HG02798 (cell line): ENCODE results near the gene MAP2K3.
"Not testable (repeated sequence)": the region's sequence is repeated elsewhere in the genome, so short reads cannot be mapped to it uniquely, and the experiment has no call there.

Source experiments
- ATAC-seq: cut with Tn5 transposase; IDR thresholded peaks from one replicate; pipeline ENCODE4 v1.9.1; 2021; ENCODE audit warnings: mild to moderate bottlenecking; ENCODE audit not compliant: unreplicated experiment, poor library complexity

Gene MAP2K3

GRCh38 chr17:21294321-21295035, 10.0 kb downstream of the MAP2K3 start:
- ATAC-seq: no peak

- no peak for ATAC-seq
Observed at GRCh38 chr17:21295036-21295952, 10.8 kb downstream of the MAP2K3 start.

- no peak for ATAC-seq
Observed at GRCh38 chr17:21296097-21297025, 11.8 kb downstream of the MAP2K3 start.

GRCh38 chr17:21297026-21297520, 12.6 kb downstream of the MAP2K3 start:
- no peak for ATAC-seq

GRCh38 chr17:21297597-21297996, 13.1 kb downstream of the MAP2K3 start:
- no peak for ATAC-seq

- ATAC-seq: no peak
Observed at GRCh38 chr17:21298056-21298982, 13.8 kb downstream of the MAP2K3 start.

- no peak for ATAC-seq
Observed at GRCh38 chr17:21298983-21299519, 14.5 kb downstream of the MAP2K3 start.

- no peak for ATAC-seq
Observed at GRCh38 chr17:21299981-21300600, 15.6 kb downstream of the MAP2K3 start.

GRCh38 chr17:21300601-21301571, 16.4 kb downstream of the MAP2K3 start:
- no peak for ATAC-seq

GRCh38 chr17:21301593-21302550, 17.4 kb downstream of the MAP2K3 start:
- no peak for ATAC-seq

- no peak for ATAC-seq
Observed at GRCh38 chr17:21302711-21303425, 18.4 kb downstream of the MAP2K3 start.

- ATAC-seq: no peak
Observed at GRCh38 chr17:21303441-21304065, 19.0 kb downstream of the MAP2K3 start.

GRCh38 chr17:21304091-21304490, 19.6 kb downstream of the MAP2K3 start:
- no peak for ATAC-seq

- not testable (repeated sequence) for ATAC-seq
Observed at GRCh38 chr17:21304551-21305151, 20.1 kb downstream of the MAP2K3 start.
